Peyer's patch (tissue), 4 donors: ENCODE results near the gene CYSTM1. TPM values are rescaled to one million over a fixed set of nuclear protein-coding genes. Genes with fewer than 3 reads are reported as not detected.

Experiments used
- DNase-seq, 3 donors: peaks; one replicate each; pipeline ENCODE4 v3.0.0-alpha.2; 2017 to 2019
- H3K27ac ChIP-seq, 4 donors: fragments of 200-600 bp; sonication (generic); one replicate each; pipeline ENCODE4 v1.5.1; 2016 to 2019
- H3K27me3 ChIP-seq, 2 donors: fragments of 200-600 bp; sonication (generic); one replicate each; pipeline ENCODE4 v1.5.1; 2019
- H3K36me3 ChIP-seq, 3 donors: fragments of 200-600 bp; sonication (generic); one replicate each; pipeline ENCODE4 v1.5.1; 2016 to 2019
- H3K4me1 ChIP-seq, 4 donors: fragments of 200-600 bp; sonication (generic); one replicate each; pipeline ENCODE4 v1.5.1; 2016 to 2019
- H3K4me3 ChIP-seq, 4 donors: fragments of 200-600 bp; sonication (generic); 1 replicate in 3 of 4; 2 replicates in 1 of 4; pipeline ENCODE4 v1.5.1; 2016 to 2019; ENCODE audit warnings: mild to moderate bottlenecking in 1 of 4
- H3K9me3 ChIP-seq, 4 donors: fragments of 200-600 bp; sonication (generic); one replicate each; pipeline ENCODE4 v1.5.1; 2016 to 2019; ENCODE audit warnings: mild to moderate bottlenecking in 1 of 4
- POLR2A ChIP-seq, 2 donors: fragments of 450-650 bp; IDR thresholded peaks; one replicate each; pipeline ENCODE4 v1.5.1; 2017; ENCODE audit warnings: antibody characterized with exemption in 2 of 2, mild to moderate bottlenecking in 2 of 2, moderate library complexity in 2 of 2
- total RNA-seq, 4 donors: library from RNA; depleted of rRNA; stranded (reverse); fragments of >200 nt; gene quantifications; one replicate each; pipeline ENCODE4 v1.1.0, GENCODE V29; 2016
- TF ChIP-seq, protein P1 (sequence below), 6 experiments: fragments of 450-650 bp in 4 of 6; fragments of 200-600 bp in 2 of 6; sonication (generic) in 1 of 6; IDR thresholded peaks; one replicate each; pipeline ENCODE4 v1.5.1; 2017 to 2019; ENCODE audit warnings: antibody characterized with exemption in 6 of 6, mild to moderate bottlenecking in 3 of 6, moderate library complexity in 1 of 6

CYSTM1 gene
- total RNA-seq, 4 donors from 2014 or later: 60.2 to 185 (median 140) TPM

DNA sequence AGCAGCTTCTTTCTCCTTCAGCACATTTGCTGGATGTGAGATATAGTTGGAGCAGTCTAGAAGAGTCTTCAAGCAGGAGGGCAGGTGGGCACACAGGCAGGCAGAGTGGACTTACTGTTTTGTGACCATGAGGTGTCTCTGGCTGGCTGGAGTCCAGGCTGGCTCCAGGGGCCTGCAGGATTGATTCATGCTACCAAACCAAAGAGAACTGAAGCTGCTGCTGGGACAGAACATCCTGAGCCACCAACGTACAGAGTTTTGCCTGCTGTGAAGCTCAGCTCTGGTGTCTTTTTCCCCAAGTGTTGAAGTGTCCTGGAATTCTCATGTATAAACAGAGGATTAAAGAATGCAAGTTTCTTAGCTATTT is 45.7 kb downstream of the CYSTM1 start:
- TF ChIP-seq POLR2A (IDR thresholded peaks at IDR 0.05): no peak
- TF ChIP-seq, protein P1, sequence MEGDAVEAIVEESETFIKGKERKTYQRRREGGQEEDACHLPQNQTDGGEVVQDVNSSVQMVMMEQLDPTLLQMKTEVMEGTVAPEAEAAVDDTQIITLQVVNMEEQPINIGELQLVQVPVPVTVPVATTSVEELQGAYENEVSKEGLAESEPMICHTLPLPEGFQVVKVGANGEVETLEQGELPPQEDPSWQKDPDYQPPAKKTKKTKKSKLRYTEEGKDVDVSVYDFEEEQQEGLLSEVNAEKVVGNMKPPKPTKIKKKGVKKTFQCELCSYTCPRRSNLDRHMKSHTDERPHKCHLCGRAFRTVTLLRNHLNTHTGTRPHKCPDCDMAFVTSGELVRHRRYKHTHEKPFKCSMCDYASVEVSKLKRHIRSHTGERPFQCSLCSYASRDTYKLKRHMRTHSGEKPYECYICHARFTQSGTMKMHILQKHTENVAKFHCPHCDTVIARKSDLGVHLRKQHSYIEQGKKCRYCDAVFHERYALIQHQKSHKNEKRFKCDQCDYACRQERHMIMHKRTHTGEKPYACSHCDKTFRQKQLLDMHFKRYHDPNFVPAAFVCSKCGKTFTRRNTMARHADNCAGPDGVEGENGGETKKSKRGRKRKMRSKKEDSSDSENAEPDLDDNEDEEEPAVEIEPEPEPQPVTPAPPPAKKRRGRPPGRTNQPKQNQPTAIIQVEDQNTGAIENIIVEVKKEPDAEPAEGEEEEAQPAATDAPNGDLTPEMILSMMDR (IDR thresholded peaks at IDR 0.05): no peak
- H3K27me3 ChIP-seq: no peaks in the 10 kb centered on the region
- no peaks in the 10 kb centered on the region for H3K9me3 ChIP-seq
- H3K4me3 ChIP-seq: no peak overlapping the region
- H3K4me1 ChIP-seq: peaks cover 0 to 74% (median 11%) of the 10 kb centered on the region in 4 donors
- H3K36me3 ChIP-seq: no peaks in the 10 kb centered on the region
- peak overlapping the region in 2 of 4 donors; percentile 69 for H3K27ac ChIP-seq
- no peak for DNase-seq

DNA sequence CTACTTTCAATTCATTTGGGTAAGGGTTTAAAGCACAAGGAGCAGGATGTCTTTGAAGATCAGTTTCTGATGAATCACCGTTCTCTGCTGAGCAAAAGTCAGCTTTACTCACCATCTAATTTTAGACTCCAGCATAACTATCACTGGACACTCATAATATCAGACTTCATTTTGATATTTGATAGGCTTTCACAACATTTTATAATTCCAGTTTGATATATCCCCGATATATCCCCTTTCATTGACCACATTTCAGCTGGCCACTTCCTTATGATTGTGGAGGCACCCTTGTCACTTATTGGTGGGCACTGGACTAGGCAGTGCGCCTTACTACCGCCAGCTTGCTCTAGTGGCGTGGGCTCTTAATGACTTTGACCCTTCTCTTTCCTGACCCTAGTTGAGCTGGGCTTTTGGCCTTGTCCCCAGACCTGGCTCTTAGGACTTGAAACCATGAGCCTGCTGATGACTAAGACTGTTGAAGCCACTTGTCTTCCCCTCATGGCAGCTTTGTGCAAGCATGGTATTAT is 46.8 kb downstream of the CYSTM1 start:
- Histone ChIP-seq H3K27me3 (no peaks in the 10 kb centered on the region), H3K4me3 (no peak overlapping the region), H3K36me3 (no peaks in the 10 kb centered on the region), H3K9me3 (no peaks in the 10 kb centered on the region), H3K4me1 (peaks cover 0 to 71% (median 9%) of the 10 kb centered on the region in 4 donors), H3K27ac (peak overlapping the region in 3 of 4 donors; percentile 40 to 69 (median 69))
- no peak for TF ChIP-seq POLR2A (IDR thresholded peaks at IDR 0.05)
- TF ChIP-seq, protein P1 (IDR thresholded peaks at IDR 0.05): no peak
- DNase-seq: no peak

DNA sequence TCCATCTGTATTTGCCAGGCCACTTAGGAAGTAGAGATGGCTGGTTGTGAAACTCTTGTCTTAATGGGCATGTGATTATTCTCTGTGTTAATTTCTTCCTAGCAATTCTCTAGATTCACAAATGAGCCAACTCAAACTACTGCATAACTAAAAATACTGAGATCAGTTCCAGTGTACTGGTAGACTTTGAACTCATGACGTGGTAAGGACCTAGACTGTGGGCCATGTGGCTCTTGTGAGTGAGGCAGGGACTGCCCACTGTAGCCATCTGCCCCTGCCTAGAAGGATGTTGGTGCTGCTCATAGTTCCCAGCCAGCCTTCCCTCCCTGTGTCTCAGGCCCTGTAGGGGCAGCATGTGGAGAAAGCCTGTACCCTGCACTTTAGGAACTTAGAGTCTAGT is 47.4 kb downstream of the CYSTM1 start:
- Histone ChIP-seq H3K27me3 (no peaks in the 10 kb centered on the region), H3K36me3 (no peaks in the 10 kb centered on the region), H3K27ac (peak overlapping the region in 2 of 4 donors; percentile 69), H3K4me1 (peaks cover 0 to 72% (median 9%) of the 10 kb centered on the region in 4 donors), H3K9me3 (no peaks in the 10 kb centered on the region), H3K4me3 (no peak overlapping the region)
- DNase-seq: peak in 1 of 3 donors; percentile 63
- TF ChIP-seq, protein P1 (IDR thresholded peaks at IDR 0.05): no peak
- TF ChIP-seq POLR2A (IDR thresholded peaks at IDR 0.05): peak in 1 of 2 donors; percentile 21

DNA sequence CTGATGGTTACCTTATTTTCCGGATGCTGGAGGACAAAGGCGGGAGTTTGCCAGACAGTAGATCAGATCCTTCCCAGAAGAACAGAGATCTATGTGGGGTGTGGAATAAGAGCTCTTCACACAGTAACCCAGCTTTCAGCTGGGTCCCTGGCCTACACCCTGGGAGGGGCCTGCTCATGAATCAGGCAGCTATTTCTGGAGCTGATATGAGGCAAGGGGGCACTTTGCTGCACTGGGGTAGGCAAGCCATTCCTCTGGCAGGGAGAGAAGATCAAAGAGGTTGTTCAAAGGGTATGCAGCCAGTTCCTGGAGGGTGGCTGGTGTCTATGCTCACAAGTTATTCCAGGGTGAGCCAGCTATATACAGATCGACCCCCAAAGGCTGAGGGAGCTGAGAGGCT is 48.6 kb downstream of the CYSTM1 start:
- Histone ChIP-seq H3K4me3 (no peak overlapping the region), H3K27me3 (no peaks in the 10 kb centered on the region), H3K36me3 (no peaks in the 10 kb centered on the region), H3K9me3 (no peaks in the 10 kb centered on the region), H3K4me1 (peaks cover 0 to 75% (median 9%) of the 10 kb centered on the region in 4 donors), H3K27ac (peak overlapping the region in 1 of 4 donors; percentile 69)
- DNase-seq: no peak
- TF ChIP-seq, protein P1 (IDR thresholded peaks at IDR 0.05): no peak
- TF ChIP-seq POLR2A (IDR thresholded peaks at IDR 0.05): no peak

DNA sequence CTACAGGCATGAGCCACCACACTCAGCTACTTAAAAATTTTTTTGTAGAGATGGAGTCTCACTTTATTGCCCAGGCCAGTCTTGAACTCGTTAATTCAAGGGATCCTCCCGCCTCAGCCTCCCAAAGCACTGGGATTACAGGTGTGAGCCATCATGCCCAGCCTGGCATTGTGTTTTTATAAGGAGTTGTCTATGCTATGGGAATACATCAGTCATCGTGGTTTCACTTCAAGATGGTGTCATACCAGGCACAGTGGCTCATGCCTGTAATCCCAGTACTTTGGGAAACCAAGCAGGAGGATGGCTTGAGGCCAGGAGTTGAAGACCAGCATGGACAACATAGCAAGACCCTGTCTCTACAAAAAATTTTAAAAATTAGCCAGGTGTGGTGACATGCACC is 49.7 kb downstream of the CYSTM1 start:
- H3K36me3 ChIP-seq: no peaks in the 10 kb centered on the region
- peaks cover 0 to 65% (median 9%) of the 10 kb centered on the region in 4 donors for H3K4me1 ChIP-seq
- no peak overlapping the region for H3K27ac ChIP-seq
- H3K27me3 ChIP-seq: no peaks in the 10 kb centered on the region
- TF ChIP-seq POLR2A (IDR thresholded peaks at IDR 0.05): no peak
- TF ChIP-seq, protein P1 (IDR thresholded peaks at IDR 0.05): no peak
- H3K4me3 ChIP-seq: no peak overlapping the region
- DNase-seq: no peak
- no peaks in the 10 kb centered on the region for H3K9me3 ChIP-seq
